ENCODE data around the gene ANKRD18B.
"Not testable (repeated sequence)": the region's sequence is repeated elsewhere in the genome, so short reads cannot be mapped to it uniquely, and the experiment has no call there.

DNA sequence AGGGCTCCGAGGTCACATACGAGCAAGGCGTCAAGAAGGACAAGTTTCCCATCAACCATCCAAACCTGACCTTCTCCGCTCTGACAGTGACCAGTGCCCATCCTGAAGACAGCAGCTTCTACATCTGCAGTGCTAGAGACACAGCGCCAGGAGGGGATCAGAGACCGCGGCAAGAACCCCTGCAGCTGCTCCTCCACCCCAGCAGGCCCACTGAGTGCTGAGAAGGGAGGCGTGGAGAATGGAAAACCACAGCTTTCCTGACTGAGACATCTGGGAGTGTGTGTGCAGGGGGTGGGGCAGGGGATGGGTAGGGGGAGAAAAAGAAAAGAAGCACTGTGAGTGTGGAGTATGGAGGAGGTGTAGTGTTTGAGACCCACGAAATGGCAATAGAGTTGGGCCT lies 94.3 kb downstream of the ANKRD18B start:
- not testable (repeated sequence) for TF ChIP-seq POLR2A, CTCF (IDR thresholded peaks at IDR 0.05)
